HL-60/S4 (cell line): ENCODE measurements around the gene OBI1.

Experiments used
- in situ Hi-C: fragments of 300-500 bp; cut with MboI; formaldehyde crosslinking; loops from 2 replicates; pipeline ENCODE4 v1.14.3; 2022; ENCODE audit warnings: low sequenced_read_pairs

OBI1 gene

DNA sequence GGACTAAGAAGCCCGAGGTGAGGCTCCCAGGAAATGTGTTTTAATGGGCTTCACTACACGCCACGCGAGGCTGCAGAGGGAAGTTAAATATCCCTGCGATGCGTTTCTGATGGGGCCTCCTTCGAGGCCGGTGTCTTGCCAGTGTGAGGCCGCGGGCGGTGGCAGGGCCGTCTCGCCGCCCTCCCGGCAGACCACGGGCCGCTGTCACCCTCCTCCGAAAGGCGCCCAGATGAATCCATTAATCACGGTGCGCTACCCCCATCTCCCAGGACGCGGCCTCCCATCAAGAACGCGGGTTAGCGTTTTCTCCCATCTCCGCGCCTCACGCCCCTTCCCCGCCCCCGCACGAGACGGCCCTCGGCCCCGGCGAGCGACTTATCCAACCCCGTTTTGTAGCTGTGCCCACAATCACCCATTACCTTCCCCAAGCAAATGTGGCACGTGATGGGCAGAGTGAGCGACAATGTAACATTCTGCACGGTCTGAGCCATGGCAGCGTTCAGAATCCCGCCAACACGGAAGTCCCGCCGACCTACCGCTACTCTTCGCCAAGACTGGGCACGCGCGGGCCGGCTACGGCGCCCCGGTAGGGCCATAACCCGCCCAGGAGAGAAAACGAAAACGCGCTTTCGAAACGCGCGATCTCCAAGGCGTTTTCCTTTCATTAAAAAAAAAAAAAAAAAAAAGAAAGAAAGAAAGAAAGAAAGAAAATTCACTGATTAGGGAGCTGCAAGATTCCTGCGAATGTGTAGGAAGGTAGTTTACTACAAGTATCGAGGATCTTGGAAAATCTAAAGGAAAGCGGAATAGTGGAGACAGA lies at the start of gene OBI1:
Gene OBI1 (minus strand): TSS at position 526 of the 820 bp plus-strand sequence. CDS start 35 bp downstream, at position 491.
- in situ Hi-C loops, result no loop called here

- in situ Hi-C loops, result no loop called here
These were observed 42.4 kb upstream of the OBI1 start for GRCh38 chr13:78701383-78701782.

- in situ Hi-C loops, result no loop called here
These were observed 41.4 kb upstream of the OBI1 start for GRCh38 chr13:78700121-78700910.

DNA sequence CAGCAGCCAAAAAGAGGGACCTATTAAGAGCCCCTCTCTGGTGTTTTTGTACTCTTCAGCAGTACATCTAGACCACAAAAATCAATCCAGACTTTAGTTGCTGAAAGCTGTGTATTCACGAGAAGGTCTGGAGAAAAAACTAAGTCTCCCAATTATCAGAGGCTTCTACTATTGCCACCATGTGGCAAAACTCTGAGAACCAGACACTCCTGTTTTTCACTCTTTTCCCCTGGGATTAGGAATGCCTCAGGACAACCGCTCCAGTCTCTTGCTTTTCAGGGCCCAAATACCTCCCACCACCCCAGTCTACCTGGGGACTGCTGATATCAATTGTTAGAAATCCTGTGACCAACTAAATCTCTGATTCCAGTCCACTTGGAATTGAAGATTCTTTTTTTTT lies 30.1 kb upstream of the OBI1 start:
- in situ Hi-C loops, result no loop called here

GRCh38 chr13:78686461-78686860 lies 27.5 kb upstream of the OBI1 start:
- in situ Hi-C loops, result no loop called here

- in situ Hi-C loops, result no loop called here
These were observed 21.8 kb upstream of the OBI1 start for GRCh38 chr13:78680576-78681350.

DNA sequence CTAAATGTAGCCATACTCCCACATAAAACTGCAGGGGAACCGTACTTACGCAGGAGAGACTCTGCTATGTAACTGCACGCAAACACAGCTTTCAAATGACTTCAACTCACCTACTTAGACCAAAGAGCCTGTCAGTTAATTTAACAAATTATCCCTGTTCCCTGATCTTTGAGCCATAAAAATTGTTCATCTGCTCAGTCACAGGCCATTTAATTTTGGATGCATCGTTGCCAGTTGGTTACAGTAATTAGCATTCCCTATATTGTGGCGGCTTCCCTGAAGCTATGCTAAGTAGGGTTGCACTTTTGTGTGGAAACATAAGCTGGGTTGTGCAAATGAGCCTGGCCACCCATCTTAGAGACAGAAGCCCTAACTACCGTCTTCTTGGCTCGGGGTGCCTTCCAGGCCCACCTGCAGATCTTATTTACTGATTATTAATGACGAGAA lies 21.2 kb upstream of the OBI1 start:
- in situ Hi-C loops, result no loop called here

GRCh38 chr13:78679329-78679728 lies 20.4 kb upstream of the OBI1 start:
- in situ Hi-C loops, result no loop called here

DNA sequence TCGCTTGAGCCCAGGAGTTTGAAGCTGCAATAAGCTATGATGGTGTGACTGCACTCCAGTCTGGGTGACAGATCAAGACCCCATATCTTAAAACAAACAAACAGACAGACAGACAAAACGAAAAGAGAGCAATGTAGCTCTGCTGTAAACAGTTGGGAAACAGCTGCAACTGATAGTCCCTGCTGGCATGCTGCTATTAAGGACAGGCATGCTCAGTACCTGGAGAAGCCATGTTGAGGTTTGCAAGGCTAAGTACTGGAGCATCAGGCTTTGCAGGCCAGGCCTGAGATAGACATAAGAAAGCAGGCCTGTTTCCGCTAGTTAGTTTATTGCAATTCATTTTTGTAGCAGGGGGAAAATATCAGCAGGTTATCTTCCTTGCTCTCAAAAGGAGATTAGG lies 16.2 kb upstream of the OBI1 start:
- in situ Hi-C loops, result no loop called here

GRCh38 chr13:78674638-78675037 lies 15.7 kb upstream of the OBI1 start:
- in situ Hi-C loops, result no loop called here

GRCh38 chr13:78662467-78662866 lies 3.5 kb upstream of the OBI1 start:
- in situ Hi-C loops, result no loop called here

DNA sequence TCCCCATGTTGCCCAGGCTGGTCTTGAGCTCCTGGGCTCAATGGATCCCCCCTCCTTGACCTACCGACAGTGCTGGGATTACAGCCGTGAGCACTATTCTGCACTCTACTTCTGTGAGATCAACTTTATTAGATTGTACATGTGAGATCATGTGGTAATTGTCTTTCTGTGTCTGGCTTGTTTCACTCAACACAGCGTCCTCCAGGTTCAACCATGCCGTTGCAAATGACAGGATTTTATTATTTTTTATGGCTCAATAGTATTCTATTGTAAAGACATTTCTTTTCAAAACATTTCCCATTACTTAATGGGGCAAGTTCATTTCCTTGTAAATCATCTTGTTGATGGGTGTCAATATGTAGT lies 1.5 kb upstream of the OBI1 start:
- in situ Hi-C loops, result no loop called here

DNA sequence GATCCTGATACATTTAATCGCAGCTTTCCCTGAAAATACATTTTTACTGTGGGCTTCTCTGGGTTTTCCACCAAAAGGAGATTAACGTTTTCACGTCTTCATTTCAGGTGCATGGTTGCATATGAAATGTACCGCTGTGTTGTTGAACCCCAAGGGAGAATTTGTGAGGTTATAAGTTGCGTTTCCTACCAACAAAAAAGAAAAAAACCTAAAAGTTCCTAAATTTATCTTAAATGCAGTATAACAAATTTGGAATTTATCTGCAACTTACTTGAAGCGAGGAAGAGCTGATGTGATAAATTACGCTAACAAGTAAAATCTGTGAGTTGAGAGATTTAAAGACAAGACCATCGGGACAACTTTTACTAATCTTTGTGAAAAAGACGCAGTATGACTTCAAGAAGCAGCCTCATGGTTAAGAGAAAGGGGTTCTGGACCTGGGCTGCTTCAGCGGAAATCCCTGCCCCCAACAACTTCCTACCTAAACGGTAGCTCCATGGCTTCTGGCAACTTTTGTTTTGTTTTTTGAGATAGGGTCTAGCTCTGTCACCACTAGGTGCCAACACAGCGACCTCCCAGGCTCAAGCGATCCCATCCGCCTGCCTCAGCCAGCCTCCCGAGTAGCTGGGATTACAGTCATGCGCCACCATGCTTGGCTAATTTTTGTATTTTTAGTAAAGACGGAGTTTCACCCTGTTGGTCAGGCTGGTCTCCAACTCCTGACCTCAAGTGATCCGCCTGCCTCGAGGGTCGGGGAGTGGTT lies 958 bp upstream of the OBI1 start:
- in situ Hi-C loops, result no loop called here

DNA sequence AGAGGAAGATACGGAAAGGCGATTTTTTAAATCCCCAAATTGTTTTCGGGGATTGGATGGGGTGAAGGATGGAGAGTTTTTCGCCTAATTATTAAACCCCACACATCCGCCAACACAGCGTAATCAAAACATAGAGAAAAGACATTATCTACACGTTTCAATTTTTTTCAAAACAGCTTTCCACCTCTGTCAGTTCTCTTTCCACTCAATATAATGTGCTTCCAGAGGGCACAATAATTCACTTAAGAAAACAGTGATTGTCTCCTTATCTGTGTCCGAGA lies 435 bp upstream of the OBI1 start:
- in situ Hi-C loops, result no loop called here

- in situ Hi-C loops, result no loop called here
These were observed 991 bp downstream of the OBI1 start for GRCh38 chr13:78657699-78658629.

DNA sequence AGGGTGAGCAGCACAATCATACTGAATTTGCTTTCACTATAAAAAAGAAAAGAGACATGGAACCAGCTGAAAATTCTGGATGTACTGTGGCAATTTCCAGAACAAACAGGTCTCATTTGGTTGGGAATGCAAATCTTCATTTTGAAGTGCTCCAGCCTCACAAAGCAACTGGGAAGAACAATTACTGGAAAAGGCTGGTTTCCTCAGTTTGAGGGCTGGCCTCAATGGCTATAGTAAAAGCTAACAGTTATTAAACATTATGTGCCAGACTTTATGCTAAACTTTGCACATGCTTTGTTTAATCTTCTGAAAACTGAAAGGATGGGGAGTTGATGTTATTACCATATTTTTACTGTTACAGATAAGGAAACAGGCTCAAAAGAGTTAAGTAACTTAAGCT lies 3.0 kb downstream of the OBI1 start:
- in situ Hi-C loops, result no loop called here

GRCh38 chr13:78655007-78655406 lies 3.9 kb downstream of the OBI1 start:
- in situ Hi-C loops, result no loop called here

DNA sequence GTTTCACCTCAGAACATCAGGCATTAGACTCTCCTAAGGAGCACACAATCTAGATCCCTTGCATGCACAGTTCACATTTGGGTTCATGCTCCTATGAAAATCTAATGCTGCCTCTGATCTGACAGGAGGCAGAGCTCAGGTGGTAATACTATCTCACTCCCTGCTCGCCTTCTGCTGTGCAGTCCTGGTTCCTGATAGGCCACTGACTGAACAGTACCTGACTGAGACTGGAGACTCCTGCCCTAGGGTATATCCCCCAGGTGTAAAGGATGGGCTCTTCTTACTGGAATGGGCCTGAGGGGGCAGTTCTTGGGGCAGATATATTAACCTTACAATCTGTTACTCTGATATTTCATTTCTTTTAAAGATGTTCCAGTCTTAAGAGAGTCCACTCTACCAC lies 6.3 kb downstream of the OBI1 start:
- in situ Hi-C loops, result no loop called here

GRCh38 chr13:78650717-78651083 lies 8.3 kb downstream of the OBI1 start:
- in situ Hi-C loops, result no loop called here
